Measurements from ENCODE around the gene NPAS2.

Gene NPAS2

GRCh38 chr2:100826494-100826893 lies 6.6 kb downstream of the NPAS2 start:
- DNase-seq (ENCODE audit: extremely low read depth, low read depth) = no peak
- TF ChIP-seq CTCF (IDR thresholded peaks at IDR 0.05; ENCODE audit: low read depth, low read length) = no peak

- TF ChIP-seq CTCF (IDR thresholded peaks at IDR 0.05; ENCODE audit: low read depth, low read length) = no peak
- no peak for DNase-seq (ENCODE audit: extremely low read depth, low read depth)
Measured at GRCh38 chr2:100831158-100831750, 11.3 kb downstream of the NPAS2 start.

- TF ChIP-seq CTCF (IDR thresholded peaks at IDR 0.05; ENCODE audit: low read depth, low read length) = no peak
- DNase-seq (ENCODE audit: extremely low read depth, low read depth) = no peak
Measured at GRCh38 chr2:100831831-100832230, 11.9 kb downstream of the NPAS2 start.

- TF ChIP-seq CTCF (IDR thresholded peaks at IDR 0.05; ENCODE audit: low read depth, low read length) = no peak
Measured at GRCh38 chr2:100832885-100833284, 12.9 kb downstream of the NPAS2 start.

GRCh38 chr2:100833331-100833730 lies 13.4 kb downstream of the NPAS2 start:
- DNase-seq (ENCODE audit: extremely low read depth, low read depth) = no peak
- TF ChIP-seq CTCF (IDR thresholded peaks at IDR 0.05; ENCODE audit: low read depth, low read length) = no peak

More at GRCh38 chr2:100832885-100833284, 12.9 kb downstream of the NPAS2 start:
- DNase-seq (ENCODE audit: extremely low read depth, low read depth) = no peak

- TF ChIP-seq CTCF (IDR thresholded peaks at IDR 0.05; ENCODE audit: low read depth, low read length) = no peak
Measured at GRCh38 chr2:100834221-100834620, 14.3 kb downstream of the NPAS2 start.

GRCh38 chr2:100835006-100835659 lies 15.2 kb downstream of the NPAS2 start:
- no peak for TF ChIP-seq CTCF (IDR thresholded peaks at IDR 0.05; ENCODE audit: low read depth, low read length)
- DNase-seq (ENCODE audit: extremely low read depth, low read depth) = no peak

More at GRCh38 chr2:100834221-100834620, 14.3 kb downstream of the NPAS2 start:
- DNase-seq (ENCODE audit: extremely low read depth, low read depth) = no peak

All from AG09319 (cell line).